Activated CD4-positive, alpha-beta T cell treated with anti-CD3 and anti-CD28 coated beads, Interleukin-2, Interleukin-6, amounts not matched to agents 100 ng/mL and 50 ng/mL, durations not matched to agents 16 hours and 8 hours (primary cell): ENCODE results near the gene MAPK9.

Experiments used
- DNase-seq: peaks from one replicate; pipeline ENCODE4 v3.0.0-alpha.2; 2020

MAPK9 gene

DNA sequence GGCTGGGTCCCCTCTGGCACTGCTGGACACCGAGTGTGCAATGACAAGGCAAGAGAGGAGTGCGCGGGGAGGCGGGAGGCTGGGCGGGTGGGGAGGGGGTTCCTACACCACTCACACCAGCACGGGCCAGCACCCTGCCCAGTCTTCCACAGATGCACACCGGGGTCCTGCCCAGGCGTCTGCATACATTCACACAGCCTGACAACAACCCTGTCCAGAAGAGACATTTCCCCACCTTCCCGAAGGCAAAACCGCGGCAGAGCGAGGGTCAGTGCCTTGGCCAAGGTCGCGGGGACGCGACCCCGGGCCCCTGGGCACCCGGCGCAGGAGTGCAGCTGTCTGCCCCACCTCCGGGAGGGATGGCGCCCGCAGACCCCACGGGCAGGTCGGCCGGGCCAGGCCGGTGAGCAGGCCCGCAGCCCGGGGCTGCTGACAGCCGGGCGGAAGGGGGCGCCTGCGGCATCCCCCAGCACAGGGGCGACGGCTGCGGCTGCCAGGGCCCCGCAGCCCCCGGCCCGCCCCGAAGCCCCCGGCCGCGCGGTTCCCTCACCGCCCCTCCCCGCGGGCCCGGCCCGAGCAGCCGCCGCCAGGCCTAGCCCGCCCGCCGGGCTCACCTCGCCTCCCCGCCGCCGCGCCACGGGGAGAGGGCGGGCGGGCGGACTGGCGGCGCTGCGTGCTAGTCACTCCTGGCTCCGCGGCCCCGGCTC, 496 bp downstream of the MAPK9 start:
- peak; percentile 25 for DNase-seq

GRCh38 chr5:180290568-180291233, 1.2 kb downstream of the MAPK9 start:
- peak; percentile 3 for DNase-seq

DNA sequence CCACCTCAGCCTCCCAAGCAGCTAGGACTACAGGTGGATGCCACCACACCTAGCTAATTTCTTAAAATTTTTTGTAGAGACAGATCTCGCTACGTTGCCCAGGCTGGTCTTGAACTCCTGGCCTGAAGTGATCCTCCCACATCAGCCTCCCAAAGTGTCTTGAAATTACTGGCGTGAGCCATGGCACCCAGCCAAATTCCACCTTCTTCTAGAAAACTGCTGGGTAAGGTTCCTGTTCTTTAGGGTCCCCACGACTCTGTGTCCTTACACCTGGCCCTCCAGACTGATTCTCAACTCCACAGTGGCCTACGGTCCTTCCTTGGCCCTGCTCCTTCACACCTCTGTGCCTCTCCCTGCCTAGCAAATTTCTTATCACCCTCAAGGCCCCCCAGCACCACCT, 1.9 kb downstream of the MAPK9 start:
- DNase-seq = no peak

GRCh38 chr5:180289433-180289832, 2.5 kb downstream of the MAPK9 start:
- no peak for DNase-seq

DNA sequence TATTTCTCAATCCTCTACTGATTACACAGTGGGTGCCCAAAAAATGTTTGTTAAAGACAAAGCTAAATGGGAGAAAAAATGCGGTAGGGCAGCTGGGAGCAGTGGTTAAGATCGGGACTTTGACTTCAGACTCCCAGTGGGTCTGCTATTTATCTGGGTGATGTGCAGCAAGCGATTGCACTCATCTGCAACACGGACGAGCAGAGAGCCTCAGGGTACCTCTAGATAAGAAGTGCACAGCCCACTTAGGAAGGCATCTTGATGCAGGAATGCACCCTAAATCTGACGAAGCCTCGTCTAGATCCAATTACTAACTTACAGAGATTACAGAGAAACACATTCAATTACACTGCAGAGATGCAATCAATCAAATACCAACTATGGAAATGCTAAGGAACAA, 4.0 kb downstream of the MAPK9 start:
- DNase-seq = no peak

- DNase-seq = no peak
Measured at GRCh38 chr5:180287404-180287803, 4.5 kb downstream of the MAPK9 start.

DNA sequence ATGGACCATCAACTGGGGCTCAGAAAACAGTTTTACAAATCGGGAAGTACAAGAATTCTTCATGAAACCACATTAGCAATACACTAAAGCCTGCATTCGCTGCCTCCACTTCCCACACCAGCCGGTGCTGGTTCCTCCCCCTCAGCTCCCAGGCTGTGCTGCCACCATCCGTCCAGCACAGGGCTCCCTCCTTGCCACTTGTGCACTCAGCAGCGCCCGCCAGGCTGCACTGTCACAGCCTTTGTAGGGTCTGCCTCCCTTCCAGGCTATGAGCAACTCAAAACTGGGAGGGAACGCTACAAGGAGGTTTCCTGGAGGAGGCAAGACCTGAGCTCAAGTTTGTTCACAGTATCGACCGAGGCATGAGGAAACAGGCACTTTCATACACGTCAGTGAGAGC, 7.7 kb downstream of the MAPK9 start:
- DNase-seq = no peak

DNA sequence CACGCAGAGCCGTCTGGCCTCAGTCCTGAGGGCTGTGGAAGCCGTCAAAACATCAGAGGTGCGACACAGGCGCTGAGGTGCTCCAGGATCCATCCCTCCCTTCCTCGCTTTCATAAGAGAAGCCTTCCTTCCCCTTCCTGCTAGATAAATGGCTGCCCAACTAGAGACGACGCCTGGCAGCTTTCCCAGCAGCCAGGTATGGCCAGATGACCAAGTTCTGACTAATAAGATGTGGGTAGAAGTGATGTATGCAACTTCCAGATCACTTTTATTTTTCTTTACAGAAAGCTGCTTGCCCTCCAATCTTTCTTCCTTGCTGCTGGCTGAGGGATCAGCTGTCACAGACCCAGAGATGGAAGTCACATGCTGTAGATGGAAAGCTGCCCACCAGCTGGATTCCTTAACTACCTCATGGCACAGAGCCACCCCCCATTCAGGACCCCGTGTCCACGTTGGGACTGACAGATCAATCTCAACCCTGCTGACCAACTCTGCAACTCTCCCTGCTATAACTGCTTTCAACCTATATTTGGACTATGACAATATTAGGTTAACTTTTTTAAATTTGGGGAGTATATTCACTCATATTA, 8.8 kb downstream of the MAPK9 start:
- no peak for DNase-seq

DNA sequence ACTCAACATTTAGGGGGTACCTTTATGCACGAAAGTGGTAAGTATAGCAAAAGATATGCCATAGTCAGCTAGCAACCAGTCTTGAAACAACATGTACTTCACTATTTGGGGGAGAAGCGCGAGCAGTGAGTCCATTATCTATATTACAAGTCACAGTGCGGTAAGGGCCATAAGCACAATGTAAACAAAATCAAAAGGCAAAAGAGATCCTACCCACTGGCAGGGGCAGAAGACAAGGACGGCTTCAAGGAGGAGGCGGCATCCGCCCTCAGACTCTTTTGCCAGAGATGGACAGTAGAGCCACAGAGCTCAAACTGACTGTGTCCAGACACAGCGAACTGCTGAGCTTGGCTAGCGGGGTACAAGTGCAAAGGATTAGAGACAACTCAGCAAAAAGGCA, 9.6 kb downstream of the MAPK9 start:
- no peak for DNase-seq

DNA sequence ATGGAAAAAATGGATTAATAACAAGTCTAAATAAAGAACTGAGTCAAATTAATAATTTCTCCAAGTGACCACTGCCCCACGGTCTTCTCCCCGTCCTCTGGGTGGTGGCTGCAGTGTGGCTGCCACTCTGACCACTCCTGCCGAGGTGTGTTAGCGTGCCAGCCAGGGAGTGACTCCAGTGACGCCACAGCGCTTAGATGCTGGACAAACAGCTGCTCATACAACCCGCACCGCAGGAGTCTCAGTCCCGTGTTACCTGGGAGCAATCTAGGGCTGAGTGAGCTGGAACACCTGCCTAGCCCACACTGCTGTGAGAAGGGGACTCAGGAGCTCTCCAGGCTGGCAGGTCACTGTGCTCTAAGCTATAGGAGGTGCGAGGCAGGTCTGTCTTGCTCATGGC, 10.2 kb downstream of the MAPK9 start:
- DNase-seq = no peak

- DNase-seq = no peak
Measured at GRCh38 chr5:180274695-180275094, 17.2 kb downstream of the MAPK9 start.

DNA sequence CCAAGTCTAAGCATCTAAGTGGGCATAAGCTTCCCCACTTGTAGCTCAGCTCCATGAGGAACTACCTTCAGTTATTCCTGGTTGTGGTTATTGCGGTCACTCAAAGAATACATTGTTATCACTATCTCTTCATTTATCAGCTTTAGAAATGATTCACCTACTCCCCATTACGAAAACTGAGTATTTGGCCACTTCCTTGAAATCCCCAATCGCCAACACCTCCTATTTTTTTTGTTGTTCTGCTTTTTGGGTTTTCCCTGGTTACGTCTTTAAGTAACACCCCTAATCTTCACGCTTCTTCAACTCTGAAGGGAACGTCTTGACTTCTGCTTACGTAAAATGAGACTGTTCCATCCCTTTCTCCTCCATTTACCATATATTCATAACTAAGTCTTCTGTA, 20.7 kb downstream of the MAPK9 start:
- DNase-seq = no peak

- no peak for DNase-seq
Measured at GRCh38 chr5:180259260-180259611, 32.6 kb downstream of the MAPK9 start.

GRCh38 chr5:180253036-180253824, 38.7 kb downstream of the MAPK9 start:
- DNase-seq = no peak

DNA sequence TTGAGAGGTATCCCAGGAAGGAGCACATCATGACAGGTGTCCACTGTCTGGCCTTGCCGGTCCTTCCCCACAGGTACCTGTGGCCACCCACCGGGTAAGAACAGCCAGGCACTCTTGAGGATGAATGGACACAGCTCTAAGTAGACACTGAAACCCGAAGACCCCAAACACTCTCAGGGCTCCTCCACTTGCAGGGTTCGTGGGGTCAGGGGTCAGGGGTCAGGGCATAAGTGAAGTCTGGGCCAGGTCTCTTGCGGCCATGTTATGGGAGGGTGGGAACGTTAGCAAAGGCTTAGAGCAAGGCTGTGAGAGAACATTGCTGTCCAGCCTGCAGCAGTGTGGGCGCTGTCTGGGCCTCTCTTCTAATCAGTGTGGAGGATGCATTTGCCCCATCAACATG, 40.0 kb downstream of the MAPK9 start:
- DNase-seq = no peak

- no peak for DNase-seq
Measured at GRCh38 chr5:180251141-180251540, 40.7 kb downstream of the MAPK9 start.

GRCh38 chr5:180250329-180250728, 41.6 kb downstream of the MAPK9 start:
- DNase-seq = no peak

DNA sequence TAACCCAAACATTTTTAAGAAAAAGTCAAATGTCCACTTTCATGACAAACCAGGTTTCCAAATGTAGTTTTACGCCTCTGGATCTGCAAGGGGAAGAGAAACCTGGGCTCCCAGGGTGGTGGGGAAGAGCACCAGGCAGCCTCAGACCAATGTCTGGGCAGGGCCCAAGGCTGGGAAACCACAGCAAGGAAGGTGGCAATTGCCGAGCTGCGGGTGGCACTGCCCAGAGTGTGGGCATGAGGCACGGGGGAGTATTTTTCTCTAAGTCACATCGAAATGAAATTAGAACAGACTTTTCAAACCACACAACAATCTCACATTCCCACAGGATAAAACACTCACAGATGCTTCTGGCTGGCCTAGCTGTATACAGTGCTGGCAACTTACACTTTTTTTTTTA, 50.3 kb downstream of the MAPK9 start:
- DNase-seq = no peak

DNA sequence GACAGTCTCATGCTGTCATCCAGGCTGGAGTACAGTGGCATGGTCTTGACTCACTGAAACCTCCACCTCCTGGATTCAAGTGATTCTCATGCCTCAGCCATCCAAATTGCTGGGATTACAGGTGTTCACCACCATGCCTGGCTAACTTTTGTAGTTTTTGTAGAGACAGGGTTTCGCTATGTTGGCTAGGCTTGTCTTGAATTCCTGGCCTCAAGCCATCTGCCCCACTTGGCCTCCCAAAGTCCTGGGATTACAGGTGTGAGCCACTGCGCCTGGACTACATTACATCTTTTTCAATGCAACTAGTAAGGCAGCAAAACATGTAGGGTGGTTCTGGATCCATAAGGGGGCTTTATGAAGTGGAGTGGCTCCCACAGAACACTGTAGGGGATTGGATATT, 53.3 kb downstream of the MAPK9 start:
- DNase-seq = no peak

DNA sequence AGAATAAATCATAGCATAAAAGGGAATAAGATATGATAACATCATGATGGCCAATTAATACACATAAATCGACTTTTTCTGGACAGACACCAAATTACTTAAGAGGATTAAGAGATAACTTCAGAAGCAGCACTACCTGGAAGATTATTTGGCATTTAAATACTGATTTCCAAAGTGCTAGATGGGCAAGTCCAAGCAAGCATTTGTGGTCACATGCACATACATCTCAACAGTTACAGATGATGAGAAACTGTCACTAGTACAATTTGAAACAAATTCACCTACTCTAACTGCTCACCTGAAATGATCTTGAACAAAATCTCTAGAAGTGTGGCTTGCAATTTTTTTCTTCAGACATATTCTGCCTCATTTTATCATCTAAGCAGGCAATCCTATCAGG, 56.0 kb downstream of the MAPK9 start:
- DNase-seq = no peak

DNA sequence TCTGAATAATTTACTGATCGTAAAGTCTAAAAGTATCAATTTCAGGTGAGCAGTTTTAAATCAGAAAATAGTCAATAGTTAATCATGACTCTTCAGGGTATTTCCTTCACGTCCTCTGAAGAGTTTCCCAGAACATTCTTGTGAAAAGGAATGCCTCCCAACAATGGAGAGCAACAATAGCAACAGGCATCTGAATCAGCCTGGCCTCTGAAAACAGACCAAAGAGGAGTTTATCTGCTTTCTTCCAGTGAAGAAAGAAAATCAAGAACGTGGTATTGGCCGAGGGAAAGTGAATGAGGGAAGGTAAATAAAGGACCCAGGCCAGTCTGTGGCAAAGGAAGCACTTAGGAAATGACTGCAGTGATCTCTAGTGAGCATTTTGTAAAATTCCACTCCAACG, 56.8 kb downstream of the MAPK9 start:
- no peak for DNase-seq

GRCh38 chr5:180234271-180234670, 57.6 kb downstream of the MAPK9 start:
- no peak for DNase-seq

GRCh38 chr5:180233729-180234128, 58.2 kb downstream of the MAPK9 start:
- no peak for DNase-seq

DNA sequence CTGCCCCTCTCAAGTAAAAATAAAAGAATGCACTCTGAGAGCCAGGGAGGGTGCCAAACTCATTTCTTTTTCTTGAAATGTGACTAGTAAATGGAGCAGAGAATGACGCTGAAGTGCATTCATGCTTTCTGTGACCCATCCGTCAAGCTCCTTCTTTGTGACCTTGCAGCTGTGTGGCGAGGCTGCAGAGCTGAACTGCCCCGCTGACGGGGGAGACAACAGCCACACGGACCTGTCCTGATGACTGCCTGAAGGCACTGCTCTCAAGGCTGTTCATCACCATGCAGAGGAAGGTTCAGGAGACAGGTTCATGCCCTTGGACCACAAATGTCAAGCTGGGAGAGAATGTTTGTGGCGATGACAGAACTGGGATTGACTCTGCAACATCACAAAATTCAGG, 61.9 kb downstream of the MAPK9 start:
- no peak for DNase-seq
